Transverse colon (tissue), 4 donors: Measurements from ENCODE around the gene KRT2.

ENCODE experiments used
- EP300 ChIP-seq: sonication (generic); formaldehyde crosslinking; IDR thresholded peaks from one replicate; pipeline ENCODE4 v1.6.1; 2017; ENCODE audit warnings: antibody characterized with exemption, low read depth
- POLR2A ChIP-seq: fragments of 450-650 bp; IDR thresholded peaks from one replicate; pipeline ENCODE4 v1.6.1; 2016; ENCODE audit warnings: antibody characterized with exemption, mild to moderate bottlenecking, moderate library complexity
- POLR2AphosphoS5 ChIP-seq, 3 donors: sonication (generic); formaldehyde crosslinking; IDR thresholded peaks; one replicate each; pipeline ENCODE4 v1.6.1; 2016; ENCODE audit warnings: antibody characterized with exemption in 3 of 3
- TF ChIP-seq, protein P1 (sequence below), 5 experiments: fragments of 200-600 bp in 3 of 5; fragments of 450-650 bp in 2 of 5; sonication (generic) in 3 of 5; IDR thresholded peaks; 1 replicate in 2 of 5; 2 replicates in 3 of 5; pipeline ENCODE4 v1.5.1; 2016 to 2017; ENCODE audit warnings: antibody characterized with exemption in 5 of 5, inconsistent platforms in 3 of 5, mild to moderate bottlenecking in 2 of 5, moderate library complexity in 1 of 5

GRCh38 chr12:52682938-52683574 is 31.0 kb upstream of the KRT2 start:
- TF ChIP-seq POLR2A, result no peak
- TF ChIP-seq, protein P1, sequence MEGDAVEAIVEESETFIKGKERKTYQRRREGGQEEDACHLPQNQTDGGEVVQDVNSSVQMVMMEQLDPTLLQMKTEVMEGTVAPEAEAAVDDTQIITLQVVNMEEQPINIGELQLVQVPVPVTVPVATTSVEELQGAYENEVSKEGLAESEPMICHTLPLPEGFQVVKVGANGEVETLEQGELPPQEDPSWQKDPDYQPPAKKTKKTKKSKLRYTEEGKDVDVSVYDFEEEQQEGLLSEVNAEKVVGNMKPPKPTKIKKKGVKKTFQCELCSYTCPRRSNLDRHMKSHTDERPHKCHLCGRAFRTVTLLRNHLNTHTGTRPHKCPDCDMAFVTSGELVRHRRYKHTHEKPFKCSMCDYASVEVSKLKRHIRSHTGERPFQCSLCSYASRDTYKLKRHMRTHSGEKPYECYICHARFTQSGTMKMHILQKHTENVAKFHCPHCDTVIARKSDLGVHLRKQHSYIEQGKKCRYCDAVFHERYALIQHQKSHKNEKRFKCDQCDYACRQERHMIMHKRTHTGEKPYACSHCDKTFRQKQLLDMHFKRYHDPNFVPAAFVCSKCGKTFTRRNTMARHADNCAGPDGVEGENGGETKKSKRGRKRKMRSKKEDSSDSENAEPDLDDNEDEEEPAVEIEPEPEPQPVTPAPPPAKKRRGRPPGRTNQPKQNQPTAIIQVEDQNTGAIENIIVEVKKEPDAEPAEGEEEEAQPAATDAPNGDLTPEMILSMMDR (IDR thresholded peaks at IDR 0.05), result no peak
- no peak for TF ChIP-seq EP300
- no peak for TF ChIP-seq POLR2AphosphoS5 (IDR thresholded peaks at IDR 0.05)
